SKM-1 (cell line): ENCODE data around the gene CASZ1.

Experiments
- DNase-seq: peaks from one replicate; lab custom pipeline; 2025; ENCODE audit not compliant: unreplicated experiment; lab: John Stamatoyannopoulos, UW

Gene CASZ1

GRCh38 chr1:10825592-10825991 is 29.1 kb upstream of the CASZ1 start:
- no peak for DNase-seq

- DNase-seq = no peak
These were observed 28.5 kb upstream of the CASZ1 start for GRCh38 chr1:10824821-10825540.

- DNase-seq = no peak
These were observed 26.6 kb upstream of the CASZ1 start for GRCh38 chr1:10823000-10823401.

GRCh38 chr1:10821388-10821787 is 24.9 kb upstream of the CASZ1 start:
- DNase-seq = no peak

GRCh38 chr1:10820422-10820821 is 24.0 kb upstream of the CASZ1 start:
- DNase-seq = no peak

GRCh38 chr1:10819198-10819901 is 22.9 kb upstream of the CASZ1 start:
- no peak for DNase-seq

GRCh38 chr1:10818262-10819197 is 22.1 kb upstream of the CASZ1 start:
- no peak for DNase-seq

- no peak for DNase-seq
These were observed 20.4 kb upstream of the CASZ1 start for GRCh38 chr1:10816743-10817369.

GRCh38 chr1:10816233-10816632 is 19.8 kb upstream of the CASZ1 start:
- DNase-seq = no peak

- no peak for DNase-seq
These were observed 19.4 kb upstream of the CASZ1 start for GRCh38 chr1:10815858-10816195.

- DNase-seq = no peak
These were observed 18.8 kb upstream of the CASZ1 start for GRCh38 chr1:10814976-10815857.

GRCh38 chr1:10814312-10814711 is 17.9 kb upstream of the CASZ1 start:
- no peak for DNase-seq

GRCh38 chr1:10813799-10814198 is 17.4 kb upstream of the CASZ1 start:
- no peak for DNase-seq

GRCh38 chr1:10812387-10812915 is 16.0 kb upstream of the CASZ1 start:
- no peak for DNase-seq

- no peak for DNase-seq
These were observed 12.0 kb upstream of the CASZ1 start for GRCh38 chr1:10808441-10808840.

GRCh38 chr1:10806966-10807365 is 10.5 kb upstream of the CASZ1 start:
- DNase-seq = no peak

- DNase-seq = no peak
These were observed 7.8 kb upstream of the CASZ1 start for GRCh38 chr1:10803971-10804820.

- DNase-seq = no peak
These were observed 6.7 kb upstream of the CASZ1 start for GRCh38 chr1:10802944-10803715.
